HG03139 (cell line): ENCODE data around the gene PTCD1.

Experiments
- ATAC-seq: cut with Tn5 transposase; IDR thresholded peaks from one replicate; pipeline ENCODE4 v1.9.1; 2021; ENCODE audit not compliant: unreplicated experiment

Gene PTCD1

GRCh38 chr7:99372275-99373090, 66.1 kb downstream of the PTCD1 start:
- ATAC-seq: no peak

DNA sequence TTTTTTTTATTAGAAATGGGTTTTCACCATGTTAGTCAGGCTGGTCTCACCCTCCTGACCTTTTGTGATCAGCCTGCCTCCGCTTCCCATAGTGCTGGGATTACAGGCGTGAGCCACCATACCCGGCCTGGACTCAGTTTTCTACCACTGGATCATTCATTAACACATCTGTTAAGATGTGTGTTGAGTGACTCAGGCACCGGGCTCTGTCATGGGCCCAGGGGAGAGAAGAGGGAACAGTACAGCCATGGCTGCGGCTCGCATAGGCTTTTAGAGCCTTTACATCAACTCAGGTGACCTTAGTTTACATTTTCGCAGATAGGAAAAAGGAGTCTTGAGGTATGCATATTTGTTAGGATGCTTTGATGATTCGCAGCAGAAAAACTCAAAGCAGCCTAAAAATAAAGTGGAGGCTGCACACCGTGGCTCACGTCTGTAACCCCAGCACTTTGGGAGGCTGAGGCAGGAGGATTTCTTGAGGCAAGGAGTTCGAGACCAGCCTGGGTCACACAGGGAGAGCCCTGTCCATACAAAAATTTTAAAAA, 67.2 kb downstream of the PTCD1 start:
- no peak for ATAC-seq

DNA sequence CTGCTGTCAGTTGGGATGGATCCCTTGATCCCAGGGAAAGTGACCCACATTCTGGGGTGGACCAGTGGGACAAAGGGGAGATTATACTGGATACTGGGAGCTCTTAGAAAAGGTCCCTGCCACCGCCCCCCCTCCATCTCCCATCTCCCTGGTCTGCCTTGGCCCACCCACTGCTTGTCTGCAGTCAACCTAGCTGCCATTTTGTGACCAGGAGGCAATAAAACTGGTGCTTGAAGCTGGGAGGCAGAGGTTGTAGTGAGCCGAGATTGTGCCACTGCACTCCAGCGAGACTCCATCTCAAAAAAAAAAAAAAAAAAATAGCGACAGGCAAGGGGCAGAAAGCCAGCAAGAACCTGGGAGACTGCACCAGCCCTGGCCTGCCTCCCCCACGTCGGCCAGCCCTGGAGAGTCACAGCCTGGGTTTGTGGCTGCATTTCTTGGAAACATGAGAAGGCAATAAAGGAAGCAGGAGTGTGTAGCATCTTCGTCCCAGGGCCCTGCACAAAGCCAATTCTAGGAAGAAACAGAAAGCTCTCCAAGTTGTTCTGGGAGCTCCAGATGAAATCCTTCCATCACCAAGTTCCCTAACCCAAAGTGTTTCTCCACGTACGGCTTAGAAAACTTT, 68.7 kb downstream of the PTCD1 start:
- no peak for ATAC-seq

- no peak for ATAC-seq
Measured at GRCh38 chr7:99368750-99369389, 69.7 kb downstream of the PTCD1 start.
